HS-5 (cell line): ENCODE results near the gene PPP2R2C.
A peak's percentile ranks its signal among the peaks of the same experiment; 100 is the strongest.

Experiments
- DNase-seq: peaks from one replicate; pipeline ENCODE4 v3.0.0-alpha.2; 2012; ENCODE audit warnings: low read depth

The PPP2R2C gene

GRCh38 chr4:6362243-6362885, 110.0 kb downstream of the PPP2R2C start:
- DNase-seq, result no peak

- DNase-seq, result no peak
Measured at GRCh38 chr4:6361076-6361784, 111.2 kb downstream of the PPP2R2C start.

GRCh38 chr4:6360385-6360784, 112.0 kb downstream of the PPP2R2C start:
- DNase-seq, result no peak

- no peak for DNase-seq
Measured at GRCh38 chr4:6359536-6360308, 112.7 kb downstream of the PPP2R2C start.

GRCh38 chr4:6357476-6357875, 114.9 kb downstream of the PPP2R2C start:
- DNase-seq, result no peak

GRCh38 chr4:6356076-6356560, 116.3 kb downstream of the PPP2R2C start:
- DNase-seq, result no peak

GRCh38 chr4:6355052-6355451, 117.4 kb downstream of the PPP2R2C start:
- no peak for DNase-seq

- DNase-seq, result no peak
Measured at GRCh38 chr4:6354626-6355025, 117.8 kb downstream of the PPP2R2C start.

- DNase-seq, result no peak
Measured at GRCh38 chr4:6354119-6354518, 118.3 kb downstream of the PPP2R2C start.

- DNase-seq, result no peak
Measured at GRCh38 chr4:6352031-6352692, 120.3 kb downstream of the PPP2R2C start.

GRCh38 chr4:6351246-6352000, 121.0 kb downstream of the PPP2R2C start:
- no peak for DNase-seq

GRCh38 chr4:6350646-6351045, 121.8 kb downstream of the PPP2R2C start:
- DNase-seq, result no peak

- no peak for DNase-seq
Measured at GRCh38 chr4:6349896-6350603, 122.4 kb downstream of the PPP2R2C start.

- no peak for DNase-seq
Measured at GRCh38 chr4:6348408-6348807, 124.0 kb downstream of the PPP2R2C start.

- no peak for DNase-seq
Measured at GRCh38 chr4:6347511-6348045, 124.8 kb downstream of the PPP2R2C start.

GRCh38 chr4:6346373-6347110, 125.9 kb downstream of the PPP2R2C start:
- no peak for DNase-seq

- no peak for DNase-seq
Measured at GRCh38 chr4:6345866-6346265, 126.5 kb downstream of the PPP2R2C start.

- no peak for DNase-seq
Measured at GRCh38 chr4:6345096-6345830, 127.2 kb downstream of the PPP2R2C start.

GRCh38 chr4:6343939-6344408, 128.4 kb downstream of the PPP2R2C start:
- peak; percentile 92 for DNase-seq
